Measurements from ENCODE around the gene VSIG8. TPM values are rescaled to one million over a fixed set of nuclear protein-coding genes. Genes with fewer than 3 reads are reported as not detected.

Gene VSIG8
- total and polyA plus RNA-seq, 9 of the 15 experiments (the other 6 are each of a cell fraction or from before 2014, with no cell fraction given) = not detected

- no peak for TF ChIP-seq CREBBP (IDR thresholded peaks at IDR 0.05; ENCODE audit: low read depth, low read length)
- no peak for TF ChIP-seq SPI1 (IDR thresholded peaks at IDR 0.05; ENCODE audit: borderline replicate concordance, low read depth, low read length)
- TF ChIP-seq, protein P1, sequence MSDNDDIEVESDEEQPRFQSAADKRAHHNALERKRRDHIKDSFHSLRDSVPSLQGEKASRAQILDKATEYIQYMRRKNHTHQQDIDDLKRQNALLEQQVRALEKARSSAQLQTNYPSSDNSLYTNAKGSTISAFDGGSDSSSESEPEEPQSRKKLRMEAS (CRISPR knock-in tag; IDR thresholded peaks at IDR 0.05) = no peak
- no peak for TF ChIP-seq ZNF23 (CRISPR knock-in tag; IDR thresholded peaks at IDR 0.05)
- TF ChIP-seq ZNF140 (CRISPR knock-in tag; IDR thresholded peaks at IDR 0.05) = no peak
- no peak for TF ChIP-seq TSC22D4 (tag; IDR thresholded peaks at IDR 0.05)
- TF ChIP-seq, protein P2, sequence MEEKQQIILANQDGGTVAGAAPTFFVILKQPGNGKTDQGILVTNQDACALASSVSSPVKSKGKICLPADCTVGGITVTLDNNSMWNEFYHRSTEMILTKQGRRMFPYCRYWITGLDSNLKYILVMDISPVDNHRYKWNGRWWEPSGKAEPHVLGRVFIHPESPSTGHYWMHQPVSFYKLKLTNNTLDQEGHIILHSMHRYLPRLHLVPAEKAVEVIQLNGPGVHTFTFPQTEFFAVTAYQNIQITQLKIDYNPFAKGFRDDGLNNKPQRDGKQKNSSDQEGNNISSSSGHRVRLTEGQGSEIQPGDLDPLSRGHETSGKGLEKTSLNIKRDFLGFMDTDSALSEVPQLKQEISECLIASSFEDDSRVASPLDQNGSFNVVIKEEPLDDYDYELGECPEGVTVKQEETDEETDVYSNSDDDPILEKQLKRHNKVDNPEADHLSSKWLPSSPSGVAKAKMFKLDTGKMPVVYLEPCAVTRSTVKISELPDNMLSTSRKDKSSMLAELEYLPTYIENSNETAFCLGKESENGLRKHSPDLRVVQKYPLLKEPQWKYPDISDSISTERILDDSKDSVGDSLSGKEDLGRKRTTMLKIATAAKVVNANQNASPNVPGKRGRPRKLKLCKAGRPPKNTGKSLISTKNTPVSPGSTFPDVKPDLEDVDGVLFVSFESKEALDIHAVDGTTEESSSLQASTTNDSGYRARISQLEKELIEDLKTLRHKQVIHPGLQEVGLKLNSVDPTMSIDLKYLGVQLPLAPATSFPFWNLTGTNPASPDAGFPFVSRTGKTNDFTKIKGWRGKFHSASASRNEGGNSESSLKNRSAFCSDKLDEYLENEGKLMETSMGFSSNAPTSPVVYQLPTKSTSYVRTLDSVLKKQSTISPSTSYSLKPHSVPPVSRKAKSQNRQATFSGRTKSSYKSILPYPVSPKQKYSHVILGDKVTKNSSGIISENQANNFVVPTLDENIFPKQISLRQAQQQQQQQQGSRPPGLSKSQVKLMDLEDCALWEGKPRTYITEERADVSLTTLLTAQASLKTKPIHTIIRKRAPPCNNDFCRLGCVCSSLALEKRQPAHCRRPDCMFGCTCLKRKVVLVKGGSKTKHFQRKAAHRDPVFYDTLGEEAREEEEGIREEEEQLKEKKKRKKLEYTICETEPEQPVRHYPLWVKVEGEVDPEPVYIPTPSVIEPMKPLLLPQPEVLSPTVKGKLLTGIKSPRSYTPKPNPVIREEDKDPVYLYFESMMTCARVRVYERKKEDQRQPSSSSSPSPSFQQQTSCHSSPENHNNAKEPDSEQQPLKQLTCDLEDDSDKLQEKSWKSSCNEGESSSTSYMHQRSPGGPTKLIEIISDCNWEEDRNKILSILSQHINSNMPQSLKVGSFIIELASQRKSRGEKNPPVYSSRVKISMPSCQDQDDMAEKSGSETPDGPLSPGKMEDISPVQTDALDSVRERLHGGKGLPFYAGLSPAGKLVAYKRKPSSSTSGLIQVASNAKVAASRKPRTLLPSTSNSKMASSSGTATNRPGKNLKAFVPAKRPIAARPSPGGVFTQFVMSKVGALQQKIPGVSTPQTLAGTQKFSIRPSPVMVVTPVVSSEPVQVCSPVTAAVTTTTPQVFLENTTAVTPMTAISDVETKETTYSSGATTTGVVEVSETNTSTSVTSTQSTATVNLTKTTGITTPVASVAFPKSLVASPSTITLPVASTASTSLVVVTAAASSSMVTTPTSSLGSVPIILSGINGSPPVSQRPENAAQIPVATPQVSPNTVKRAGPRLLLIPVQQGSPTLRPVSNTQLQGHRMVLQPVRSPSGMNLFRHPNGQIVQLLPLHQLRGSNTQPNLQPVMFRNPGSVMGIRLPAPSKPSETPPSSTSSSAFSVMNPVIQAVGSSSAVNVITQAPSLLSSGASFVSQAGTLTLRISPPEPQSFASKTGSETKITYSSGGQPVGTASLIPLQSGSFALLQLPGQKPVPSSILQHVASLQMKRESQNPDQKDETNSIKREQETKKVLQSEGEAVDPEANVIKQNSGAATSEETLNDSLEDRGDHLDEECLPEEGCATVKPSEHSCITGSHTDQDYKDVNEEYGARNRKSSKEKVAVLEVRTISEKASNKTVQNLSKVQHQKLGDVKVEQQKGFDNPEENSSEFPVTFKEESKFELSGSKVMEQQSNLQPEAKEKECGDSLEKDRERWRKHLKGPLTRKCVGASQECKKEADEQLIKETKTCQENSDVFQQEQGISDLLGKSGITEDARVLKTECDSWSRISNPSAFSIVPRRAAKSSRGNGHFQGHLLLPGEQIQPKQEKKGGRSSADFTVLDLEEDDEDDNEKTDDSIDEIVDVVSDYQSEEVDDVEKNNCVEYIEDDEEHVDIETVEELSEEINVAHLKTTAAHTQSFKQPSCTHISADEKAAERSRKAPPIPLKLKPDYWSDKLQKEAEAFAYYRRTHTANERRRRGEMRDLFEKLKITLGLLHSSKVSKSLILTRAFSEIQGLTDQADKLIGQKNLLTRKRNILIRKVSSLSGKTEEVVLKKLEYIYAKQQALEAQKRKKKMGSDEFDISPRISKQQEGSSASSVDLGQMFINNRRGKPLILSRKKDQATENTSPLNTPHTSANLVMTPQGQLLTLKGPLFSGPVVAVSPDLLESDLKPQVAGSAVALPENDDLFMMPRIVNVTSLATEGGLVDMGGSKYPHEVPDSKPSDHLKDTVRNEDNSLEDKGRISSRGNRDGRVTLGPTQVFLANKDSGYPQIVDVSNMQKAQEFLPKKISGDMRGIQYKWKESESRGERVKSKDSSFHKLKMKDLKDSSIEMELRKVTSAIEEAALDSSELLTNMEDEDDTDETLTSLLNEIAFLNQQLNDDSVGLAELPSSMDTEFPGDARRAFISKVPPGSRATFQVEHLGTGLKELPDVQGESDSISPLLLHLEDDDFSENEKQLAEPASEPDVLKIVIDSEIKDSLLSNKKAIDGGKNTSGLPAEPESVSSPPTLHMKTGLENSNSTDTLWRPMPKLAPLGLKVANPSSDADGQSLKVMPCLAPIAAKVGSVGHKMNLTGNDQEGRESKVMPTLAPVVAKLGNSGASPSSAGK (IDR thresholded peaks at IDR 0.05) = no peak
- no peak for TF ChIP-seq BRD4 (IDR thresholded peaks at IDR 0.05)
- TF ChIP-seq, protein P3, sequence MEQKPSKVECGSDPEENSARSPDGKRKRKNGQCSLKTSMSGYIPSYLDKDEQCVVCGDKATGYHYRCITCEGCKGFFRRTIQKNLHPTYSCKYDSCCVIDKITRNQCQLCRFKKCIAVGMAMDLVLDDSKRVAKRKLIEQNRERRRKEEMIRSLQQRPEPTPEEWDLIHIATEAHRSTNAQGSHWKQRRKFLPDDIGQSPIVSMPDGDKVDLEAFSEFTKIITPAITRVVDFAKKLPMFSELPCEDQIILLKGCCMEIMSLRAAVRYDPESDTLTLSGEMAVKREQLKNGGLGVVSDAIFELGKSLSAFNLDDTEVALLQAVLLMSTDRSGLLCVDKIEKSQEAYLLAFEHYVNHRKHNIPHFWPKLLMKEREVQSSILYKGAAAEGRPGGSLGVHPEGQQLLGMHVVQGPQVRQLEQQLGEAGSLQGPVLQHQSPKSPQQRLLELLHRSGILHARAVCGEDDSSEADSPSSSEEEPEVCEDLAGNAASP (IDR thresholded peaks at IDR 0.05) = no peak
These were observed 3.6 kb upstream of the VSIG8 start (continued) for GRCh38 chr1:159866066-159866465.

All from K562 (cell line).